ENCODE measurements around the gene ANAPC4. TPM values are rescaled to one million over a fixed set of nuclear protein-coding genes. Genes with fewer than 3 reads are reported as not detected.

ANAPC4 gene
- total RNA-seq, 1 donor from 2014 or later, result 41.3 TPM

DNA sequence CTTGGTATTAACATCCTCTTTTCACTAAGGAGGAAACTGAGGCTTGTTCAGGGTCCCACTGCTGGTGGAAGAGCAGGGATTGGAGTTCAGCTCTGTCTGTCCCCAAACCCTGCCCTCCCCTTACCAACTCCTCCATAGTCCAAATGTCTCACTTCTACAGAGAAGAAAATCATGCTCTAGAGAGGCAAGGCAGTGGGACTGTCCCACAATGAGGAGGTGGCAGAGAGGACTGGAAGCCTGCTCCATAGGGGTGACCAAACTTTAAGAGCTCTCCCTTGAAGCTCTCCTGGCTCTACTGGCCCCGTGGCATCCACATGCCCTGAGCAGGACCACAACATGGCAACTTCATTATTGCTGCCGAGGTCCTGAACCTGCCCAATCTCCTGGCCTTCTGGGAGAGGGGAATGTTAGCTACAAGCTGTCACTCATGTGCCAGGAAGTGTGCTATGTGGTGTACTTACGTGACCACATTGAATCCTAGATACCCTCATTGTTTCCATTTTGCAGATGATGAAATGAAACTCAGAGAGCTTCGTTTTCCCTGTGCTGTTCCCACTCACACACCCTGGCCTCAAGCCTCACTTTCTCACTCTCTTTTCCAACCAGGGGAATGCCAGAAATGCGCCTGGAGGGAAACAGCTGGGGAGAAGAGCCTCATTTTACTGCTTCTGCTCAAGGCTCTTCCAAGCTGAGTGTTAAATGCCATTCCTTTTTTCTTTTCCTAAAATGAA is 71.5 kb downstream of the ANAPC4 start:
- H3K36me3 Mint-ChIP-seq (ENCODE audit: unreplicated experiment), result no peaks in the 10 kb centered on the region
- peaks cover 4% of the 10 kb centered on the region for H3K9me3 Mint-ChIP-seq (ENCODE audit: unreplicated experiment)
- DNase-seq, result no peak
- H3K4me3 Mint-ChIP-seq (ENCODE audit: unreplicated experiment), result no peak overlapping the region
- TF ChIP-seq, protein P1, sequence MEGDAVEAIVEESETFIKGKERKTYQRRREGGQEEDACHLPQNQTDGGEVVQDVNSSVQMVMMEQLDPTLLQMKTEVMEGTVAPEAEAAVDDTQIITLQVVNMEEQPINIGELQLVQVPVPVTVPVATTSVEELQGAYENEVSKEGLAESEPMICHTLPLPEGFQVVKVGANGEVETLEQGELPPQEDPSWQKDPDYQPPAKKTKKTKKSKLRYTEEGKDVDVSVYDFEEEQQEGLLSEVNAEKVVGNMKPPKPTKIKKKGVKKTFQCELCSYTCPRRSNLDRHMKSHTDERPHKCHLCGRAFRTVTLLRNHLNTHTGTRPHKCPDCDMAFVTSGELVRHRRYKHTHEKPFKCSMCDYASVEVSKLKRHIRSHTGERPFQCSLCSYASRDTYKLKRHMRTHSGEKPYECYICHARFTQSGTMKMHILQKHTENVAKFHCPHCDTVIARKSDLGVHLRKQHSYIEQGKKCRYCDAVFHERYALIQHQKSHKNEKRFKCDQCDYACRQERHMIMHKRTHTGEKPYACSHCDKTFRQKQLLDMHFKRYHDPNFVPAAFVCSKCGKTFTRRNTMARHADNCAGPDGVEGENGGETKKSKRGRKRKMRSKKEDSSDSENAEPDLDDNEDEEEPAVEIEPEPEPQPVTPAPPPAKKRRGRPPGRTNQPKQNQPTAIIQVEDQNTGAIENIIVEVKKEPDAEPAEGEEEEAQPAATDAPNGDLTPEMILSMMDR (IDR thresholded peaks at IDR 0.05; ENCODE audit: partially characterized antibody, unreplicated experiment), result no peak
- no peaks in the 10 kb centered on the region for H3K4me1 Mint-ChIP-seq (ENCODE audit: low read depth, unreplicated experiment)
- no peak overlapping the region for H3K27ac Mint-ChIP-seq (ENCODE audit: unreplicated experiment)
- H3K27me3 Mint-ChIP-seq (ENCODE audit: unreplicated experiment), result peaks cover 2% of the 10 kb centered on the region

DNA sequence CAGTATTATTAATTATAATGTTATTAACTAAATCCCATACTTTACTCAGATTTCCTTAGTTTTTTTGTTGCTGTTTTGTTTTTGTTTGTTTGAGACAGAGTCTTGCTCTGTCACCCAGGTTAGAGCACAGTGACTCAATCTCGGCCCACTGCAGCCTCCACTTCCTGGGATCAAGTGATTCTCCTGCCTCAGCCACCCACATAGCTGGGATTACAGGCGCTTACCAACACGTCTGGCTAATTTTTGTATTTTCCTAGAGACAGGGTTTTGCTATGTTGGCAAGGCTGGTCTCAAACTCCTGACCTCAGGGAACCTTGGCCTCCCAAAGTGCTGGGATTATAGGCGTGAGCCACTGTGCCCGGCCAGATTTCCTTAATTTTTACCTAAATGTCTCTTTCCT is 72.2 kb downstream of the ANAPC4 start:
- H3K27ac Mint-ChIP-seq (ENCODE audit: unreplicated experiment), result no peak overlapping the region
- TF ChIP-seq, protein P1 (IDR thresholded peaks at IDR 0.05; ENCODE audit: partially characterized antibody, unreplicated experiment), result no peak
- peaks cover 2% of the 10 kb centered on the region for H3K27me3 Mint-ChIP-seq (ENCODE audit: unreplicated experiment)
- peaks cover 4% of the 10 kb centered on the region for H3K9me3 Mint-ChIP-seq (ENCODE audit: unreplicated experiment)
- H3K4me3 Mint-ChIP-seq (ENCODE audit: unreplicated experiment), result no peak overlapping the region
- no peaks in the 10 kb centered on the region for H3K4me1 Mint-ChIP-seq (ENCODE audit: low read depth, unreplicated experiment)
- DNase-seq, result no peak
- no peaks in the 10 kb centered on the region for H3K36me3 Mint-ChIP-seq (ENCODE audit: unreplicated experiment)

DNA sequence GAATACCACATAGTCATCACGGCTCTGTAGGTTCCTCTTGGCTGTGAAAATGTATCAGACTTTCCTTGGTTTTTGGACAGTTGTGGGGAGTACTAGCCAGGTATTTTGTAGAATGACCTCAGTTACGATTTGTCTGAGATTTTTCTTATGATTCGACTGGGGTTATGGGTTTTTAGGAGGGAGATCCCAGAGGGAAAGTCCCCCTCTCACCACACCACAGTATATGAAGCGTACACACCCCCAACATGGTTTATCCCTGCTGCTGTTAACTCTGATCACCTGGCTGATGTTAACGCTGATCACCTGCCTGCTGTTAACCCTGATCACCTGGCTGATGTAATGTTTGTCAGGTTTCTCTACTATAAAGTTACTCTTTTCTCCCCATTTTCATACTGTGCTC is 72.6 kb downstream of the ANAPC4 start:
- TF ChIP-seq, protein P1 (IDR thresholded peaks at IDR 0.05; ENCODE audit: partially characterized antibody, unreplicated experiment), result no peak
- no peak overlapping the region for H3K4me3 Mint-ChIP-seq (ENCODE audit: unreplicated experiment)

DNA sequence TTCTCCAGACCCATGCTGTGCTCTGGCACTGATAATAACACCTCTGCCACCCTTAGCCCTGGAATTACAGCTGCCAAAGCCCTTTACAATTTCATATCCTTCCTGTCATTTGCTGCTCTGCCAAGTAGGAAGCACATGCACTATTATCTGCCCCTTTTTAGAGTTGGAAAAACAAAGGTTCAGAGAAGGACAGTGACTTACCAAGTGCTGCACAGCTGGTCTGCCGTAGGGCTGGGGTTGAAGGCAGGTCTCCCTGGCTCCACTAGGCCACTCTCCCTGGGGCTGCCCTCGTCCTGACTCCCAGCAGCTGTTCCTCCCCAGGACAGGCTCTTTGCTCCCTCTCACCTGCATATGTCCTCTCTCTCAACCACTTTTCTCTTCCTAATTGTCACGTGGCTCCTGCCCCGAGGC is 73.4 kb downstream of the ANAPC4 start:
- Mint-ChIP-seq H3K27me3 (ENCODE audit: unreplicated experiment) (peaks cover 2% of the 10 kb centered on the region), H3K36me3 (ENCODE audit: unreplicated experiment) (no peaks in the 10 kb centered on the region), H3K9me3 (ENCODE audit: unreplicated experiment) (peaks cover 4% of the 10 kb centered on the region), H3K27ac (ENCODE audit: unreplicated experiment) (no peak overlapping the region), H3K4me3 (ENCODE audit: unreplicated experiment) (no peak overlapping the region), H3K4me1 (ENCODE audit: low read depth, unreplicated experiment) (no peaks in the 10 kb centered on the region)
- TF ChIP-seq, protein P1 (IDR thresholded peaks at IDR 0.05; ENCODE audit: partially characterized antibody, unreplicated experiment), result no peak
- no peak for DNase-seq

More for the DNA sequence above, 72.6 kb downstream of the ANAPC4 start:
- Mint-ChIP-seq H3K4me1 (ENCODE audit: low read depth, unreplicated experiment) (no peaks in the 10 kb centered on the region), H3K27me3 (ENCODE audit: unreplicated experiment) (peaks cover 2% of the 10 kb centered on the region), H3K27ac (ENCODE audit: unreplicated experiment) (no peak overlapping the region), H3K9me3 (ENCODE audit: unreplicated experiment) (peaks cover 4% of the 10 kb centered on the region), H3K36me3 (ENCODE audit: unreplicated experiment) (no peaks in the 10 kb centered on the region)
- no peak for DNase-seq

DNA sequence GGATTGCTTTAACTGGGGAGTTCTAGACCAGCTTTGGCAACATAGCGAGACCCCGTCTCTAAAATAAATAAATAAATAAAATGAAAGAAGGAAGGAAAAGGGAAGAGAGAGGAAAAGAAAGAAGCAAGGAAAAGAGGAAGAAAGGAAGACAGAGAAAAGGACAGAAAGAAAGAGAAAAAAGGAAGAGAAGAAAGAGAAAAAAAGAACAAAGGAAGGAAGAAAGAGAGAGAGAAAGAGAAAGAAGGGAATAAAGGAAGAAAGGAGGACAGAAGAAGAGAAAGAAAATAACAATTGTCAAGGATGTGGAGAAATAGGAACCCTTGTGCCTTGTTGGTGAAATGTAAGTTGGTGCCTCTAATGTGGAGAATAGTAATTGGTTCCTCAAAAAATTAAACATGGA is 74.6 kb downstream of the ANAPC4 start:
- Mint-ChIP-seq H3K27me3 (ENCODE audit: unreplicated experiment) (no peaks in the 10 kb centered on the region), H3K36me3 (ENCODE audit: unreplicated experiment) (no peaks in the 10 kb centered on the region), H3K4me1 (ENCODE audit: low read depth, unreplicated experiment) (no peaks in the 10 kb centered on the region), H3K4me3 (ENCODE audit: unreplicated experiment) (no peak overlapping the region), H3K9me3 (ENCODE audit: unreplicated experiment) (peaks cover 4% of the 10 kb centered on the region), H3K27ac (ENCODE audit: unreplicated experiment) (no peak overlapping the region)
- no peak for DNase-seq
- TF ChIP-seq, protein P1 (IDR thresholded peaks at IDR 0.05; ENCODE audit: partially characterized antibody, unreplicated experiment), result no peak
